Astrocyte (in vitro differentiated cells and primary cell): Measurements from ENCODE around the gene SAE1. TPM values are rescaled to one million over a fixed set of nuclear protein-coding genes. Genes with fewer than 3 reads are reported as not detected.

Experiments used
- DNase-seq: peaks from one replicate; pipeline ENCODE4 v3.0.0-alpha.2; 2010; ENCODE audit warnings: low read depth
- FAIRE-seq: peaks from 2 replicates; lab custom pipeline; 2011; peaks lifted over from hg19 to GRCh38; lab: Jason Lieb, UNC
- H2AFZ ChIP-seq: 2 replicates; pipeline ENCODE4 v1.6.0; 2012; ENCODE audit warnings: low read depth, low read length, inconsistent platforms
- H3K27ac ChIP-seq: 2 replicates; pipeline ENCODE4 v1.5.1; 2011; ENCODE audit warnings: low read depth, low read length, inconsistent platforms
- H3K27me3 ChIP-seq: 2 replicates; pipeline ENCODE4 v1.6.0; 2011; ENCODE audit warnings: low read length, inconsistent platforms; ENCODE audit not compliant: insufficient read depth
- H3K36me3 ChIP-seq: 2 replicates; pipeline ENCODE4 v1.5.1; 2011; ENCODE audit warnings: low read length, inconsistent platforms; ENCODE audit not compliant: insufficient read depth
- H3K4me1 ChIP-seq: 2 replicates; pipeline ENCODE4 v1.5.1; 2011; ENCODE audit warnings: low read length, inconsistent platforms; ENCODE audit not compliant: insufficient read depth
- H3K4me2 ChIP-seq: 2 replicates; pipeline ENCODE4 v1.6.0; 2012; ENCODE audit warnings: low read length, inconsistent platforms
- H3K4me3 ChIP-seq: 2 replicates; pipeline ENCODE4 v1.5.1; 2011; ENCODE audit warnings: low read depth, mild to moderate bottlenecking, low read length, inconsistent platforms; ENCODE audit not compliant: insufficient read depth
- H3K79me2 ChIP-seq: 2 replicates; pipeline ENCODE4 v1.6.0; 2012; ENCODE audit warnings: mild to moderate bottlenecking, low read length, inconsistent platforms; ENCODE audit not compliant: insufficient read depth
- H3K9ac ChIP-seq: 2 replicates; pipeline ENCODE4 v1.6.0; 2012; ENCODE audit warnings: mild to moderate bottlenecking, low read length, inconsistent platforms
- H3K9me3 ChIP-seq: 2 replicates; pipeline ENCODE4 v1.5.1; 2012; ENCODE audit warnings: low read depth, mild to moderate bottlenecking, low read length, inconsistent platforms; ENCODE audit not compliant: insufficient read depth
- H4K20me1 ChIP-seq: 2 replicates; pipeline ENCODE4 v1.6.0; 2012; ENCODE audit warnings: low read length, inconsistent platforms; ENCODE audit not compliant: insufficient read depth
- H3K27ac Mint-ChIP-seq: one replicate; pipeline ENCODE4 v1.8.0; 2021; ENCODE audit warnings: mild to moderate bottlenecking, mixed read lengths; ENCODE audit not compliant: unreplicated experiment
- H3K27me3 Mint-ChIP-seq: one replicate; pipeline ENCODE4 v1.8.0; 2021; ENCODE audit warnings: low read depth, mixed read lengths; ENCODE audit not compliant: unreplicated experiment
- H3K36me3 Mint-ChIP-seq: one replicate; pipeline ENCODE4 v1.8.0; 2021; ENCODE audit warnings: low read depth, mixed read lengths; ENCODE audit not compliant: unreplicated experiment
- H3K4me1 Mint-ChIP-seq: one replicate; pipeline ENCODE4 v1.8.0; 2021; ENCODE audit warnings: low read depth, mixed read lengths; ENCODE audit not compliant: unreplicated experiment
- H3K4me3 Mint-ChIP-seq: one replicate; pipeline ENCODE4 v1.8.0; 2021; ENCODE audit warnings: mild to moderate bottlenecking, moderate library complexity, mixed read lengths; ENCODE audit not compliant: unreplicated experiment
- H3K9me3 Mint-ChIP-seq: one replicate; pipeline ENCODE4 v1.8.0; 2021; ENCODE audit warnings: mild to moderate bottlenecking, mixed read lengths; ENCODE audit not compliant: unreplicated experiment
- EZH2 ChIP-seq: IDR thresholded peaks from 2 replicates; pipeline ENCODE4 v1.6.1; 2012; ENCODE audit warnings: mild to moderate bottlenecking, low read length, inconsistent platforms; ENCODE audit not compliant: insufficient read depth
- total RNA-seq: library from RNA; stranded (reverse); gene quantifications from 2 replicates; pipeline ENCODE4 v1.2.1, GENCODE V29; 2021
- TF ChIP-seq, protein P1 (sequence below): IDR thresholded peaks from 2 replicates; pipeline ENCODE4 v1.5.1; 2011; ENCODE audit warnings: low read depth, mild to moderate bottlenecking, inconsistent platforms, low read length, moderate library complexity; ENCODE audit not compliant: insufficient read depth

SAE1 gene
- total RNA-seq, 1 donor from 2014 or later: 133 TPM

DNA sequence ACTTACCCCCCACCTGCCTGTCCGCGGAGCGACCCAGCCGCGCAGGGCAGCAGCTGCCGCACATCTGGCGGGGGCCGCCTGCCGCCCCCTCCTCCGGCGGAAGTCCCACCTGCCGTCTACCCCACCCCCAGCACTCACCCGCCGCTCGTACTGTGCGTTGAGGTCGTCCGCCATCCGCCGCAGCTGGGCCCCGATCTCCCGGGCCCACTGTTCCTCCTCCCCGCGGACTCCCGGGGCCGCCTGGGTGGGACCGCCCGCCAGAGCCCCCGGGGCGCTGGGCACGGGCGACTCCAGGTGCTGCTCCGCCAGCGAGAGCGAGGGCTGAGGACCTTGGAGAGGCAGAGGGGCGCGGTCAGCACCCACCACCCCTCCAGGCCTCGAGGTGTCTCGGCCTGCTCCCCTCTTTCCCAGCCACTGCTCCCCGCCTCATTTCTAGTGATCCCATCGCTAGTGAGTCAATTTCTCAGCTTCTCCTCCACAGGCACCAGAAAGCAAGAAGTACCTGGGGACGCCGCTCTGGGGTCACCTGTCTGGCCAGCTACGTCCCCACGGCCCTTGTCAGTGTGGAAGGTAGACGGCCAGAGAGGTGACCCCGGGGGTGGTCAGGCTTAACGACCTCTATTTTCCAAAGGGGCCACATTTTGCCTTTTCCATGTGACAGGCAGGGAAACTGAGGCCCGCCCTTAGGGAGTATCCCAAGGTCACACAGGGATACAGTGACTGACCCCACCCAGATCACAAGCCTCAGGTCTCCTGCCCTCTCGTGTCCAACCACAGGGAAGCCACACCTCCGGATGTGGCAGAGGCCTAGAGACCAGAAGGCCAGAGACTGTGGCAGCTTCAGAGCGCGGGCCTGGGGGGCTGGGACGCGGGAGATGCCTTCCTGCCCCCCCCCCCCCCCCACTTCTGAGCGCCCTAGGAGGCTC, 96.1 kb downstream of the SAE1 start:
- Histone ChIP-seq H3K4me1 (peaks cover 45% of the 10 kb centered on the region), H2AFZ (no peak overlapping the region), H3K9ac (peak overlapping the region; percentile 95), H3K4me2 (peak overlapping the region; percentile 100), H4K20me1 (peaks cover 34% of the 10 kb centered on the region), H3K27ac (peak overlapping the region; percentile 91), H3K79me2 (peaks cover 51% of the 10 kb centered on the region), H3K36me3 (no peaks in the 10 kb centered on the region), H3K9me3 (no peaks in the 10 kb centered on the region), H3K27me3 (no peaks in the 10 kb centered on the region), H3K4me3 (peak overlapping the region; percentile 45)
- DNase-seq (peak; percentile 47), FAIRE-seq (no peak)
- no peak for TF ChIP-seq EZH2
- peak overlapping the region; percentile 94 for H3K27ac Mint-ChIP-seq
- H3K4me3 Mint-ChIP-seq: peak overlapping the region; percentile 83
- peaks cover 4% of the 10 kb centered on the region for H3K36me3 Mint-ChIP-seq
- no peaks in the 10 kb centered on the region for H3K27me3 Mint-ChIP-seq
- peaks cover 9% of the 10 kb centered on the region for H3K4me1 Mint-ChIP-seq
- no peaks in the 10 kb centered on the region for H3K9me3 Mint-ChIP-seq

DNA sequence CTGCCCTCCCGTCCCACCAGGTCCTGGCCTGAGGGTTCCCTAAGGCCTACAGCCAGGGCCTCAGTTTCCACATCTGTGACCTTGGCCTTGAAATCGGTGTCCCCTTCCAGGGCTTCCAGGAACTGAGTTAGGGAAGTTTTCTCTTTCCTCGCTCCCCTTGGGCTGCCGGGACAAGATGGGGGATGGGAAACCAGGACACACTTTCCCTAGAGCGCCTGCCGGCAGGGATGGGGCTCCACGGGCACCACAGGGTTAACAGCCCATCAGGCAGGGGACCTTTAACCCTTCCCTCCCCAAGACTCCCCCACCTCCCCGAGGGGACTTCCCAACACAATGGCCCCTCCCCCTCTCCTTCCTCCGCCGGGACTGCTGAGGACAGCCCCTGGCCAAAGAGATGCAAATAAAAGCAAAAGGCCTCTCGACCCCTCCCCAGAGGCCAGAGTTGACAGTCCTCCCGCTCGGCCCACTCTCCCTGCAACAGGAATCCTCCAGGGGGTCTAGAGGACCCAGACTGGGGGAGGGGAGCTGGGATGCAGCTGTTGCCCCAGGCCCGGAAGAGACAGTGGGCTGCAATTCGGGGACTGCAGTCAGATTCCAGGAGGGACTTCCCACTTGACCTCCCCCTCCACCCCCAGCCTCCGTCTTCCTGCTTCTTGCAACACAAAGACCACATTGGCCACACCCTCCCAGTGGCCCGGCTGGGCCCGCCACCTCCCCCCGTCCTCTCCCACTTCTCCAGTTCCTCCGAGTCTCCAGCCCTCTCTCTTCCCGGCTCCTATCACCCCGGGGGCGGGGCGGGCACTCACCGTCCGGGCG, 96.9 kb downstream of the SAE1 start:
- Histone ChIP-seq H2AFZ (no peak overlapping the region), H3K36me3 (no peaks in the 10 kb centered on the region), H3K4me1 (peaks cover 52% of the 10 kb centered on the region), H3K9ac (peak overlapping the region; percentile 95), H3K4me2 (peak overlapping the region; percentile 100), H4K20me1 (peaks cover 26% of the 10 kb centered on the region), H3K27me3 (no peaks in the 10 kb centered on the region), H3K79me2 (peaks cover 47% of the 10 kb centered on the region), H3K9me3 (no peaks in the 10 kb centered on the region), H3K4me3 (peak overlapping the region; percentile 45), H3K27ac (peak overlapping the region; percentile 91)
- H3K36me3 Mint-ChIP-seq: peaks cover 2% of the 10 kb centered on the region
- DNase-seq (peak; percentile 86), FAIRE-seq (no peak)
- peak overlapping the region; percentile 91 for H3K27ac Mint-ChIP-seq
- TF ChIP-seq EZH2: no peak
- TF ChIP-seq, protein P1, sequence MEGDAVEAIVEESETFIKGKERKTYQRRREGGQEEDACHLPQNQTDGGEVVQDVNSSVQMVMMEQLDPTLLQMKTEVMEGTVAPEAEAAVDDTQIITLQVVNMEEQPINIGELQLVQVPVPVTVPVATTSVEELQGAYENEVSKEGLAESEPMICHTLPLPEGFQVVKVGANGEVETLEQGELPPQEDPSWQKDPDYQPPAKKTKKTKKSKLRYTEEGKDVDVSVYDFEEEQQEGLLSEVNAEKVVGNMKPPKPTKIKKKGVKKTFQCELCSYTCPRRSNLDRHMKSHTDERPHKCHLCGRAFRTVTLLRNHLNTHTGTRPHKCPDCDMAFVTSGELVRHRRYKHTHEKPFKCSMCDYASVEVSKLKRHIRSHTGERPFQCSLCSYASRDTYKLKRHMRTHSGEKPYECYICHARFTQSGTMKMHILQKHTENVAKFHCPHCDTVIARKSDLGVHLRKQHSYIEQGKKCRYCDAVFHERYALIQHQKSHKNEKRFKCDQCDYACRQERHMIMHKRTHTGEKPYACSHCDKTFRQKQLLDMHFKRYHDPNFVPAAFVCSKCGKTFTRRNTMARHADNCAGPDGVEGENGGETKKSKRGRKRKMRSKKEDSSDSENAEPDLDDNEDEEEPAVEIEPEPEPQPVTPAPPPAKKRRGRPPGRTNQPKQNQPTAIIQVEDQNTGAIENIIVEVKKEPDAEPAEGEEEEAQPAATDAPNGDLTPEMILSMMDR: no peak
- H3K4me1 Mint-ChIP-seq: peaks cover 16% of the 10 kb centered on the region
- no peaks in the 10 kb centered on the region for H3K27me3 Mint-ChIP-seq
- peak overlapping the region; percentile 83 for H3K4me3 Mint-ChIP-seq
- no peaks in the 10 kb centered on the region for H3K9me3 Mint-ChIP-seq

DNA sequence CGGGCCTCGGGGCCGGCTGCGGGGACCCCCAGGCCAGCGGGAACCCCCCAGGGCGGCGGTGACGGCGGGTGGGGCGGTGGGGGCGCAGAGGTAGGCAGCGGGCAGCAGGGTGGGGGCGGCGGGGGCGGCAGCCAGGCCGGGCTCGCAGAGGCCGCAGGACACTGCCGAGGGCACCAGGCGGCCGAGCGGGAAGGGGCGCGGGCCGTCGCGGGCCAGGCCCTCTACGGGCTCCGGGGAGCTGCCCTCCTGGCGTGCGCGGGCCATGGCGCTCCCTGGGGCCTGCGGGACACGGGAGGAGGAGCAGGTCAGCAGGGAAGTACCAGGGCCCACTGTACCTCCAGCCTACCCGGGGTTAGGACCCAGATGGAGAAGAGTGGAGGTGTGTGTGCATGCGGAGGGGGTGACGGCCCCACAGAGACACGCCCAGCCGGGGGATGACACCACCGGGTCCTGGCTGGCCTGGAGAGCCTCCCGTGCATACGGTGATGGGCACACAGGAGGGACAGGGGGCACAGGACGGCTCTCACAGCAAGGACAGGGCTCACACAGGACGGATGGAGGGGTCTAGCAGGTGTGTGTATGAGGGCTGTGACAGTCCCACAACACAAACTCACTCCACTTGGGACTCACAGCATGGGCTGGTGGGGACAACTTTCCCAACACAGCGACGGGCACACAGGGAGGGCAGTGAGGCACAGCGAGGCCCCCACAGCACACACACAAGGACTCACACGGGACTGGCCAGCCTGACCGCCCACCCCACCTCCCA, 97.7 kb downstream of the SAE1 start:
- no peak for DNase-seq

More for the DNA sequence above, 97.7 kb downstream of the SAE1 start:
- H2AFZ ChIP-seq: no peak overlapping the region
- peaks cover 20% of the 10 kb centered on the region for H3K4me1 Mint-ChIP-seq
- peaks cover 55% of the 10 kb centered on the region for H3K4me1 ChIP-seq
- peak overlapping the region; percentile 91 for H3K27ac ChIP-seq
- H3K9ac ChIP-seq: peak overlapping the region; percentile 95
- H3K36me3 ChIP-seq: no peaks in the 10 kb centered on the region
- no peak overlapping the region for H3K27ac Mint-ChIP-seq
- H3K4me3 Mint-ChIP-seq: no peak overlapping the region
- H3K4me3 ChIP-seq: peak overlapping the region; percentile 89
- H3K9me3 ChIP-seq: no peaks in the 10 kb centered on the region
- peaks cover 25% of the 10 kb centered on the region for H4K20me1 ChIP-seq
- no peaks in the 10 kb centered on the region for H3K27me3 ChIP-seq
- FAIRE-seq: no peak
- H3K36me3 Mint-ChIP-seq: peaks cover 2% of the 10 kb centered on the region
- TF ChIP-seq, protein P1: no peak
- TF ChIP-seq EZH2: no peak
- no peaks in the 10 kb centered on the region for H3K27me3 Mint-ChIP-seq
- H3K79me2 ChIP-seq: peaks cover 47% of the 10 kb centered on the region
- peak overlapping the region; percentile 100 for H3K4me2 ChIP-seq
- no peaks in the 10 kb centered on the region for H3K9me3 Mint-ChIP-seq
